ENCODE results near the gene MAP1B. TPM values are rescaled to one million over a fixed set of nuclear protein-coding genes. Genes with fewer than 3 reads are reported as not detected.

MAP1B gene
- total RNA-seq, 1 experiment from 2014 or later = 163 TPM

DNA sequence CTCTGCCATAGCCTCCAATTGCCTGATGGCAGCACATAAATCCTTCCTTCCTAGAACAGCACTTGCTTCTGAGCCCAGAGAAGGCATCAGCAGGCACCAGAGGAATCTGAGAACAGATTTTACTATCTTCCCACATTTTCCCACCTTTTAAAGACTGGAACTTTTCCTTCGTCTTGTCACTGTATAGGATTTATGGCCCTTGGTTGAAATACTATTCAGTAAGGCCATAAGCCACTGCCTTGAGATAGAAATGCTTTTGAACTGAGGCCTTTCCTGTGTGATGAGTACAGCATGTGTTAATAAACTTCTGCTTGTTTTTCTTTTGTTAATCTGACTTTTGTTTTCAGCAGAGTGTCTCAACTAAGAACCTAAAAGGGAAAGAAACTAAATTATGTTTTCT is 128.4 kb downstream of the MAP1B start:
- intact Hi-C loops (cut with micrococcal nuclease; ENCODE audit: unreplicated experiment) = loop anchor here (2.0 kb wide), 2 partner anchors 13 to 33 kb away; no protein-coding TSS in a partner anchor

DNA sequence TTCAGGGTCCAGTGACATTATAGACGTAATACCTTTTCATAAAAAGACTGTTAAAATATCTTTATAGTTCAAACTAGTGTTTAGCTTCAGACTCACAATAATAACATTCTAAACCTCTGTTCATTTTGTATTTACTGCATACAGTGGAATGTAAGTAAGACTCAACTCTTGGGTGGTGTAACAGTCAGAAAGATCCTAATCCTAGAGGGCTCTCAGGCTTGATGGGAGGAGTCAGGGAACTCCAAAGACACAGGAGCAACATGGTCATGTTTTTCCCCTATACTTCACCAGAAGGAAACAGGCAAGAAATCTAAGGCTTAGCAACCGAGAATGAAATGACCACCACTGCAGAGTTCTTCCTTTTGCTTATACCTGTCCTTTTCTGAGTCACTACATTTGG is 130.1 kb downstream of the MAP1B start:
- Histone ChIP-seq H4K20me1 (ENCODE audit: insufficient read depth) (no peaks in the 10 kb centered on the region), H2AFZ (no peak overlapping the region), H3F3A (ENCODE audit: insufficient read depth, low read depth) (peaks cover 27% of the 10 kb centered on the region), H3K4me3 (no peak overlapping the region), H3K9me2 (ENCODE audit: insufficient read depth) (no peaks in the 10 kb centered on the region), H3K9me3 (ENCODE audit: insufficient read depth, low read depth) (no peaks in the 10 kb centered on the region), H3K4me2 (no peak overlapping the region), H3K79me2 (ENCODE audit: low read depth) (peaks cover 8% of the 10 kb centered on the region; the same call in 1 of the 2 replicates), H3K27me3 (ENCODE audit: insufficient read depth, low read depth) (no peaks in the 10 kb centered on the region), H3K4me1 (replicated peaks; ENCODE audit: insufficient read depth) (peaks cover 42% of the 10 kb centered on the region), H3K36me3 (ENCODE audit: low read depth) (peaks cover 30% of the 10 kb centered on the region; the same call in 1 of the 2 replicates), H3K27ac (no peak overlapping the region; the same call in 1 of the 2 replicates)
- POLR2A ChIA-PET (ENCODE audit: unreplicated experiment) = interaction anchor here (0.7 kb wide), 1 partner anchor 263 kb away, joined by 4 read pairs; no protein-coding TSS in a partner anchor
- intact Hi-C loops (cut with micrococcal nuclease; ENCODE audit: unreplicated experiment) = no loop called here
- CTCF ChIA-PET = no interaction called here
- TF ChIP-seq EZH2 (IDR thresholded peaks at IDR 0.05; ENCODE audit: low read depth) = no peak
- TF ChIP-seq, protein P1, sequence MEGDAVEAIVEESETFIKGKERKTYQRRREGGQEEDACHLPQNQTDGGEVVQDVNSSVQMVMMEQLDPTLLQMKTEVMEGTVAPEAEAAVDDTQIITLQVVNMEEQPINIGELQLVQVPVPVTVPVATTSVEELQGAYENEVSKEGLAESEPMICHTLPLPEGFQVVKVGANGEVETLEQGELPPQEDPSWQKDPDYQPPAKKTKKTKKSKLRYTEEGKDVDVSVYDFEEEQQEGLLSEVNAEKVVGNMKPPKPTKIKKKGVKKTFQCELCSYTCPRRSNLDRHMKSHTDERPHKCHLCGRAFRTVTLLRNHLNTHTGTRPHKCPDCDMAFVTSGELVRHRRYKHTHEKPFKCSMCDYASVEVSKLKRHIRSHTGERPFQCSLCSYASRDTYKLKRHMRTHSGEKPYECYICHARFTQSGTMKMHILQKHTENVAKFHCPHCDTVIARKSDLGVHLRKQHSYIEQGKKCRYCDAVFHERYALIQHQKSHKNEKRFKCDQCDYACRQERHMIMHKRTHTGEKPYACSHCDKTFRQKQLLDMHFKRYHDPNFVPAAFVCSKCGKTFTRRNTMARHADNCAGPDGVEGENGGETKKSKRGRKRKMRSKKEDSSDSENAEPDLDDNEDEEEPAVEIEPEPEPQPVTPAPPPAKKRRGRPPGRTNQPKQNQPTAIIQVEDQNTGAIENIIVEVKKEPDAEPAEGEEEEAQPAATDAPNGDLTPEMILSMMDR (conservative IDR thresholded peaks at IDR 0.05) = no peak
- BruUV-seq (replicated peaks) = no TSS peak
- no peak for DNase-seq

More for the DNA sequence above, 128.4 kb downstream of the MAP1B start:
- Histone ChIP-seq H2AFZ (no peak overlapping the region), H3K4me1 (replicated peaks; ENCODE audit: insufficient read depth) (peaks cover 52% of the 10 kb centered on the region), H3K4me2 (peak overlapping the region; percentile 66), H4K20me1 (ENCODE audit: insufficient read depth) (no peaks in the 10 kb centered on the region), H3K27ac (peak overlapping the region; percentile 99), H3K27me3 (ENCODE audit: insufficient read depth, low read depth) (no peaks in the 10 kb centered on the region), H3K4me3 (0 out of 2 replicates have a peak overlapping the region, but pooled peaks have one; percentile 12), H3K9me2 (ENCODE audit: insufficient read depth) (no peaks in the 10 kb centered on the region), H3F3A (ENCODE audit: insufficient read depth, low read depth) (peaks cover 27% of the 10 kb centered on the region), H3K9me3 (ENCODE audit: insufficient read depth, low read depth) (no peaks in the 10 kb centered on the region), H3K36me3 (ENCODE audit: low read depth) (peaks cover 41% of the 10 kb centered on the region), H3K79me2 (ENCODE audit: low read depth) (peaks cover 8% of the 10 kb centered on the region; the same call in 1 of the 2 replicates)
- DNase-seq = no peak
- CTCF ChIA-PET = no interaction called here
- BruUV-seq (replicated peaks) = no TSS peak
- POLR2A ChIA-PET (ENCODE audit: unreplicated experiment) = no interaction called here
- no peak for TF ChIP-seq EZH2 (IDR thresholded peaks at IDR 0.05; ENCODE audit: low read depth)
- TF ChIP-seq, protein P1 (conservative IDR thresholded peaks at IDR 0.05) = no peak

DNA sequence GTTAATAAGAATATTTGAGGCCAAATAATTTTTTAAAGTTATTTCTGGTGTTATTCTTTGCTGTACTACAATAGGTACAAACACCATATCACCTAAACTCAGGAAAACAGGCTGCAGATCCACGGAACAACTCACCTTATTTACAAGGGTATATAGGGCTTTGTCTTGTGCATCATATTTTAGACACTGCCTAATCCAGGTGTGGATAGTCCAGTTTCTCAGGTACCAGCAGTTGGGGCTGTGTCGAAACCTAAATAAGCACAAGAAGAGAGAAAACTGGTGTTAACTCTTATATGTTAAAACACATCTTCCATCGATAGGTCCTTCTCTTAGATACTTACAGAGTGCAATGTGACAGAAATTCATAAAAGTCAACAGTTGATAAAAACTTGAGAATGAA is 130.6 kb downstream of the MAP1B start:
- no TSS peak for BruUV-seq (replicated peaks)
- peaks cover 28% of the 10 kb centered on the region; the same call in 1 of the 2 replicates for H3K36me3 ChIP-seq (ENCODE audit: low read depth)
- H3K27me3 ChIP-seq (ENCODE audit: insufficient read depth, low read depth) = no peaks in the 10 kb centered on the region
- POLR2A ChIA-PET (ENCODE audit: unreplicated experiment) = interaction anchor here (0.7 kb wide), 1 partner anchor 263 kb away, joined by 4 read pairs; no protein-coding TSS in a partner anchor
- H3F3A ChIP-seq (ENCODE audit: insufficient read depth, low read depth) = peaks cover 27% of the 10 kb centered on the region
- no peak overlapping the region for H3K4me2 ChIP-seq
- no peak overlapping the region; the same call in 1 of the 2 replicates for H3K27ac ChIP-seq
- no peaks in the 10 kb centered on the region for H3K9me2 ChIP-seq (ENCODE audit: insufficient read depth)
- no peaks in the 10 kb centered on the region for H4K20me1 ChIP-seq (ENCODE audit: insufficient read depth)
- H3K4me1 ChIP-seq (replicated peaks; ENCODE audit: insufficient read depth) = peaks cover 37% of the 10 kb centered on the region
- H3K9me3 ChIP-seq (ENCODE audit: insufficient read depth, low read depth) = no peaks in the 10 kb centered on the region
- no peak for DNase-seq
- CTCF ChIA-PET = no interaction called here
- peaks cover 8% of the 10 kb centered on the region for H3K79me2 ChIP-seq (ENCODE audit: low read depth)
- intact Hi-C loops (cut with micrococcal nuclease; ENCODE audit: unreplicated experiment) = no loop called here
- H2AFZ ChIP-seq = no peak overlapping the region
- H3K4me3 ChIP-seq = no peak overlapping the region
- TF ChIP-seq, protein P1 (conservative IDR thresholded peaks at IDR 0.05) = no peak
- TF ChIP-seq EZH2 (IDR thresholded peaks at IDR 0.05; ENCODE audit: low read depth) = no peak
